AG20443 (cell line): ENCODE results near the gene PTPRQ.
"Not testable (repeated sequence)": the region's sequence is repeated elsewhere in the genome, so short reads cannot be mapped to it uniquely, and the experiment has no call there.

ENCODE experiments used
- DNase-seq: peaks from one replicate; pipeline ENCODE4 v3.0.0; 2012; ENCODE audit warnings: low spot score, mixed read lengths

Gene PTPRQ

GRCh38 chr12:80472911-80473500 lies 29.0 kb downstream of the PTPRQ start:
- DNase-seq = peak; percentile 20

GRCh38 chr12:80477521-80478145 lies 33.6 kb downstream of the PTPRQ start:
- not testable (repeated sequence) for DNase-seq

DNA sequence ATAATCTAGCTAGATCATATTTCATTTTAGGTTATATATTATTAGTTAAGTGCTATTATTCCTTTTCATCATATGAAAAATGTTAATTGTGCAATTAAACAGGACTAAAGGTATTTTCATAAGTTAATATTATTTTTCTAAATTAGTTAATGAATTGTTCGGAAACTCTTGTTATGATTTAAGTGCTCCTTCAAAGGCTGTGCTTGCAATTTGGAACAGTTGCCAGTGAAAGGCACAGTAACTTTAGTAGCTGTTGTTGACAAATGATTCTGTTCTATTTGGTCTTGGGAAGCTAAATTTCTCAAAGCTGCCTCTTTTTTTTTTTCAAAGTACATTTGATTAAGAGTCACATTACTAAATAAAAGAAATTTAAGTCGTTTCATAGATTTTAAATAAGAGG lies 40.7 kb downstream of the PTPRQ start:
- DNase-seq = no peak

DNA sequence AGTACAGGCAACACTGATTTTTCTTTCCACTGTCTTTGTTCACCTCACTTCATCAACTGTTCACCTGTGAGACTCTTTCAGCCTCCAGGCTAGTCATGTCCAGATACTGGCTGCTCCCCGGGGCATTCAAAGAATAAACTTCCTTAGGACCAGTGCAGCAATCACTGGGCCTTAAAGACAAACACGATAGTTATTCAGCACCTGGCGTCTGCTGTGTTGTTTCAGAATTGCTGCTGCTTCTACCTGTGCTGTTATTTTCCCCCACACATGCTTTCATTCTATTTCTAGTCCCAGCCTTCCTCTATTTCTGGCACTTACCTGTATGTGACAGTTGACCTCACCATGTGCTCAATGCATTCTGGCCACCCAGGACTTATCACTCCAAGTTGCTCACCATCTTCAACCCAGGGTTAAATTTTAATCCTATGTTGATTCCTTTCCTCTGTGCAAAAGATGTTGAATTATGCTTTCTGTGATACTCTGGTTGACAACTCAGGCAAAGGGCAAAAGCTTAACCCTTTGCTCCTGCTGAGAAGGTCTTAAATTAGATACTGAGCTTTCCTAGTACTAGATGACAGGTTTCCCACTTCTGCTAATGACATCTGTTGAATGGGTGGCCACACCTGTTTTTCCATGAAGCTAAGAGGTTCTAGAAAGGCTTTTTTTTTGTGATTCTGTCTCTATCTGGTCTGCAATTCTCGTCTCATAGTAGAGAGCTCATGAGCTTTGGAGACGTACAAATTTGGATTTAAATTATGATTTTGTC lies 41.4 kb downstream of the PTPRQ start:
- no peak for DNase-seq

DNA sequence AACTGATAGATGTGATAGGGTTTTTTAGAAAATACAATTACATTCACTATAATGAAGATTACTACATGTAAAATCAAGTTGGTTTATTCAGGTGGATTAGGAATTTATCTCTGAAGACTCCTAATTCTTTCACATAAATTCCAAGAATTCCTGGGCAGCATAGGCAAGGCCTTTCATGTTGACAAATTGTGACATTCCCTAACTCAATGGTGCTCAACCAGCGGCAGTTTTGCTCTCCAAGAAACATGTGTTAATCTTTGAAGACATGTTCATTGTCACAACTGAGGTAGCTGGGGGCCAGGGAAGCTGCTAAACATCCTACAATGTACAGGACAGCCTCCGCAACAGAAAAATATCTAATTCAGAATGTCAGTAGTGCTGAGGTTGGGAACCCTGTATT lies 46.3 kb downstream of the PTPRQ start:
- no peak for DNase-seq

GRCh38 chr12:80491166-80491565 lies 47.1 kb downstream of the PTPRQ start:
- DNase-seq = no peak

- DNase-seq = no peak
Measured at GRCh38 chr12:80493466-80493865, 49.4 kb downstream of the PTPRQ start.

GRCh38 chr12:80494836-80495235 lies 50.8 kb downstream of the PTPRQ start:
- DNase-seq = no peak

- no peak for DNase-seq
Measured at GRCh38 chr12:80498059-80498728, 54.2 kb downstream of the PTPRQ start.

DNA sequence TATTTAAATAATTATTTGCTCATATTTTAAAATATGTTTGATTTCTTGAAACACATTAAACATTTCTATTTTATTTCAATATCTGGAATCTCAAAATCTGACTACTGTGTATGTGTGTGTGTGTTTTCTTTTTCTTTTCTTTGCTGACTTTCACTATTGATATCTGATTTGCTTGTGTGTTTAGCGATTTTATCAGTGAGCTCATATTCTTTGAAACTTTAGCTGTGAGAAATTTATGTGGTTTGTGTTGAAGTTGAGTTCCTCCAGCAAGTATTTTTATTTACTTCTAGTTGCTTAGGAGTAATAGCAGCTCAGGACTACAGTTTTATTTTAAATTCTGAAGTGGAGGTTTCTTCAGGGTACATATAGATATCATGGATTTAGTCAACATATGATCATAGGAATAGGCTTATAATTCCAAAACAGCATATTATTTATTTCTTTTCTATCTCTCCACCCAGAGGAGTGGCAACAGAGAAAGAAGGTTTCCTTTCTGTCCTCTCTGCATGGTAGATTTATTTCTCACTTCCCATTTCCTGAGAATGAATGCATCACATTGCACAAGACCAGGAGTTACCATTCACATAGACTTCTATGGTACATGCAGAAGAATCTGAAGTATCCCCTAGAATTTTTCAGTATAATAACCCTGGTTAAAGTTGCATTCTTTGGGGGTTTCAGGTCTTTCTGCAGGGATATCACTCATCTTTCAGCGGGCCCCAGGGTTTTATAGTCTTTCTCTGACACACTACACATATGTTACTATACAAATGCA lies 60.5 kb downstream of the PTPRQ start:
- DNase-seq = no peak

- DNase-seq = peak; percentile 39
Measured at GRCh38 chr12:80509781-80510556, 65.9 kb downstream of the PTPRQ start.

GRCh38 chr12:80512781-80513180 lies 68.7 kb downstream of the PTPRQ start:
- DNase-seq = no peak

GRCh38 chr12:80513211-80513610 lies 69.2 kb downstream of the PTPRQ start:
- no peak for DNase-seq

DNA sequence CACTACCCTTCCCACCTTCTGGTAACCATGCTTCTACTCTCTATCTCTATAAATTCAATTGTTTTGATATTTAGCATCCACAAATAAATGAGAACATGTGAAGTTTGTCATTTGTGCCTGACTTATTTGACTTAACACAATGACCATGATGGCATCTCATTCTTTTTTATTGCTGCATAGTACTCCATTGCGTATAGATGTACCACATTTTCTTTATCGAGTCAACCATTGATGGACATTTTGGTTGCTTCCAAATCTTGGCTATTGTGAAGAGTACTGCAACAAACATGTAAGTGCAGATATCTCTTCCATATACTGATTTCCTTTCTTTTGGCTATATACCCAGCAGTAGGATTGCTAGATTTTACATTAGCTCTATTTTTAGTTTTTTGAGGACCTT lies 73.6 kb downstream of the PTPRQ start:
- DNase-seq = no peak

DNA sequence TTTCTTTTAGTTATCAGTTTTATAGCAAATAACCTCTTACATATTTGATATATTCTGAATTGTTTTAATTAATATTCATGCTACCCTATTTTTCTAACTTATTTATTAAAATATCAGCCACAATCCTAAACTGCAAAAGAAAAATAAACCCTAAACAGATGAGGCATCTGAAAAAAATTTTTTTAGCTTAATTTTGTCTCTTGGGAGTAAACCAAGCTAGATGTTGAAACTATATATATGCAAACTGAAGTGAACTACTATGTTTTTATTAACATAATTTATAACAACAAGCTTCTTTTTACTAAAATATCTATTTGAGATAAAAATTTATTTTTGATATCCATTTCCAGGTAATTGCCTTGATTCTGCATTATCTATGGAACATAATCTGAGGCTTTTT lies 87.6 kb downstream of the PTPRQ start:
- no peak for DNase-seq

- no peak for DNase-seq
Measured at GRCh38 chr12:80539029-80539428, 95.0 kb downstream of the PTPRQ start.

GRCh38 chr12:80549298-80549697 lies 105.3 kb downstream of the PTPRQ start:
- DNase-seq = no peak

DNA sequence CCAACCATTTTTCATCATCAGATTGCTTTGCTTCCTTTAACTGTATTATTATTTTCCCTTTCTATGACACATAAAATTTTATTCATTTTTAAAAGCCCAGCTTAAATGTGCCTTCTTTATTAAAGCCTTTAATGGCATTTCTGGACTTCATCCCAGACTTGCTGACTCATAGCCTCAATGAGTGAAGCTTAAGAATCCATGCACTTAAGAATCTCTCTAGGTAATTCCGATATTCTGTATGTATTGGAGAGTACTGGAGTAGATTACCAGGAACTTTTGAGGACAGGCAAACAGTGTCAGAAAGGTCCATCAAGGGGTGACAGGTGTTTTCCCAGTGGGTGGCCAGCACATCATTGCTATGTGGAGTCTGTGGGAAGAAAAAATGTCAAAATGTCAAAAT lies 107.9 kb downstream of the PTPRQ start:
- DNase-seq = peak; percentile 60

- DNase-seq = peak; percentile 63
Measured at GRCh38 chr12:80553316-80553715, 109.3 kb downstream of the PTPRQ start.

GRCh38 chr12:80556566-80556965 lies 112.5 kb downstream of the PTPRQ start:
- no peak for DNase-seq

DNA sequence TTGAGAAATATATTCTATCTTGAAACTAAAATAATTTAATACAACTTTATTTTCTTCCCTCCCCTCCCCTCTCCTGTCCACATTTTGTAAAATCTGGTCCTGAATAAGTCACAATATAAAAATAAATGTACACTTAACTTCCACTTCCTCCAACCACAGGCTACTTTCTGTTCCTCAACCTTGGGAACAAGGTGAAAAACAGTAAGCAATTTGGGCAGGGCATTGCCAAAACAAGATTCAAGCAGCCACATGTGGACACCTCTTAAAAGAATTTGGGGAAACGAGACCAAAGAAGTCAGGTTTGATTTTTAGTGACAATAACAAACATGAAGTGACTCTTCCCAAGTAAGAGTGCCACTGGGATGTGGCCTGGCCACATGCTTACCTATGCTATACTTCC lies 115.7 kb downstream of the PTPRQ start:
- no peak for DNase-seq
